IPS-18c (cell line): ENCODE measurements around the gene LSM11.

Experiments used
- H3K4me3 ChIP-seq: 2 replicates; pipeline ENCODE4 v1.7.0; 2013; ENCODE audit warnings: low read depth, mild to moderate bottlenecking, low read length, moderate library complexity; ENCODE audit not compliant: insufficient read depth
- H3K9me3 ChIP-seq: one replicate; pipeline ENCODE4 v1.6.1; 2013; ENCODE audit warnings: mild to moderate bottlenecking, low read length, moderate library complexity; ENCODE audit not compliant: control insufficient read depth, insufficient read depth

LSM11 gene

GRCh38 chr5:157750320-157750719, 6.8 kb downstream of the LSM11 start:
- no peak overlapping the region for H3K4me3 ChIP-seq

GRCh38 chr5:157756122-157756521, 12.6 kb downstream of the LSM11 start:
- H3K4me3 ChIP-seq, result no peak overlapping the region

More at GRCh38 chr5:157750320-157750719, 6.8 kb downstream of the LSM11 start:
- peaks cover 2% of the 10 kb centered on the region for H3K9me3 ChIP-seq

GRCh38 chr5:157758706-157759105, 15.2 kb downstream of the LSM11 start:
- H3K4me3 ChIP-seq, result no peak overlapping the region

More at GRCh38 chr5:157756122-157756521, 12.6 kb downstream of the LSM11 start:
- peaks cover 2% of the 10 kb centered on the region for H3K9me3 ChIP-seq

GRCh38 chr5:157761690-157762621, 18.4 kb downstream of the LSM11 start:
- no peak overlapping the region for H3K4me3 ChIP-seq
- H3K9me3 ChIP-seq, result no peaks in the 10 kb centered on the region

More at GRCh38 chr5:157758706-157759105, 15.2 kb downstream of the LSM11 start:
- no peaks in the 10 kb centered on the region for H3K9me3 ChIP-seq

GRCh38 chr5:157764531-157764930, 21.0 kb downstream of the LSM11 start:
- Histone ChIP-seq H3K4me3 (no peak overlapping the region), H3K9me3 (no peaks in the 10 kb centered on the region)

- H3K9me3 ChIP-seq, result no peaks in the 10 kb centered on the region
- H3K4me3 ChIP-seq, result no peak overlapping the region
Observed at GRCh38 chr5:157766442-157766841, 22.9 kb downstream of the LSM11 start.

GRCh38 chr5:157766902-157767301, 23.4 kb downstream of the LSM11 start:
- no peak overlapping the region for H3K4me3 ChIP-seq

GRCh38 chr5:157767689-157768088, 24.2 kb downstream of the LSM11 start:
- Histone ChIP-seq H3K9me3 (no peaks in the 10 kb centered on the region), H3K4me3 (no peak overlapping the region)

More at GRCh38 chr5:157766902-157767301, 23.4 kb downstream of the LSM11 start:
- H3K9me3 ChIP-seq, result no peaks in the 10 kb centered on the region

- Histone ChIP-seq H3K9me3 (no peaks in the 10 kb centered on the region), H3K4me3 (no peak overlapping the region)
Observed at GRCh38 chr5:157770665-157771064, 27.2 kb downstream of the LSM11 start.

GRCh38 chr5:157772127-157772526, 28.6 kb downstream of the LSM11 start:
- H3K4me3 ChIP-seq, result no peak overlapping the region
- no peaks in the 10 kb centered on the region for H3K9me3 ChIP-seq

- Histone ChIP-seq H3K4me3 (no peak overlapping the region), H3K9me3 (no peaks in the 10 kb centered on the region)
Observed at GRCh38 chr5:157778121-157778805, 34.8 kb downstream of the LSM11 start.

GRCh38 chr5:157779221-157779620, 35.7 kb downstream of the LSM11 start:
- H3K4me3 ChIP-seq, result no peak overlapping the region
- H3K9me3 ChIP-seq, result no peaks in the 10 kb centered on the region

- Histone ChIP-seq H3K9me3 (no peaks in the 10 kb centered on the region), H3K4me3 (no peak overlapping the region)
Observed at GRCh38 chr5:157785801-157786200, 42.3 kb downstream of the LSM11 start.

GRCh38 chr5:157793301-157793700, 49.8 kb downstream of the LSM11 start:
- no peak overlapping the region for H3K4me3 ChIP-seq

GRCh38 chr5:157799578-157799977, 56.1 kb downstream of the LSM11 start:
- Histone ChIP-seq H3K4me3 (no peak overlapping the region), H3K9me3 (no peaks in the 10 kb centered on the region)

More at GRCh38 chr5:157793301-157793700, 49.8 kb downstream of the LSM11 start:
- no peaks in the 10 kb centered on the region for H3K9me3 ChIP-seq

GRCh38 chr5:157800137-157800536, 56.6 kb downstream of the LSM11 start:
- no peaks in the 10 kb centered on the region for H3K9me3 ChIP-seq
- no peak overlapping the region for H3K4me3 ChIP-seq

GRCh38 chr5:157802736-157803135, 59.2 kb downstream of the LSM11 start:
- H3K9me3 ChIP-seq, result no peaks in the 10 kb centered on the region
- H3K4me3 ChIP-seq, result no peak overlapping the region

- no peaks in the 10 kb centered on the region for H3K9me3 ChIP-seq
- H3K4me3 ChIP-seq, result no peak overlapping the region
Observed at GRCh38 chr5:157808043-157808442, 64.5 kb downstream of the LSM11 start.
